HG02973 (cell line): ENCODE data around the gene AK5.

ENCODE experiments used
- ATAC-seq: cut with Tn5 transposase; IDR thresholded peaks from one replicate; pipeline ENCODE4 v1.9.1; 2021; ENCODE audit warnings: moderate library complexity; ENCODE audit not compliant: unreplicated experiment

The AK5 gene

GRCh38 chr1:77433934-77434333 lies 152.1 kb downstream of the AK5 start:
- no peak for ATAC-seq

- no peak for ATAC-seq
Measured at GRCh38 chr1:77434967-77435366, 153.1 kb downstream of the AK5 start.

- ATAC-seq, result no peak
Measured at GRCh38 chr1:77438236-77438913, 156.6 kb downstream of the AK5 start.

GRCh38 chr1:77446841-77447555 lies 165.2 kb downstream of the AK5 start:
- ATAC-seq, result no peak

GRCh38 chr1:77447669-77448068 lies 165.8 kb downstream of the AK5 start:
- ATAC-seq, result no peak

GRCh38 chr1:77459881-77460280 lies 178.1 kb downstream of the AK5 start:
- no peak for ATAC-seq

GRCh38 chr1:77461691-77462090 lies 179.9 kb downstream of the AK5 start:
- ATAC-seq, result no peak

- no peak for ATAC-seq
Measured at GRCh38 chr1:77463216-77463615, 181.4 kb downstream of the AK5 start.

GRCh38 chr1:77465139-77465538 lies 183.3 kb downstream of the AK5 start:
- ATAC-seq, result no peak

- no peak for ATAC-seq
Measured at GRCh38 chr1:77465922-77466321, 184.1 kb downstream of the AK5 start.

- no peak for ATAC-seq
Measured at GRCh38 chr1:77467021-77467595, 185.3 kb downstream of the AK5 start.

- ATAC-seq, result no peak
Measured at GRCh38 chr1:77467741-77468140, 185.9 kb downstream of the AK5 start.

GRCh38 chr1:77468257-77468948 lies 186.6 kb downstream of the AK5 start:
- no peak for ATAC-seq

- no peak for ATAC-seq
Measured at GRCh38 chr1:77468949-77469710, 187.3 kb downstream of the AK5 start.

- ATAC-seq, result no peak
Measured at GRCh38 chr1:77471691-77472090, 189.9 kb downstream of the AK5 start.

- ATAC-seq, result no peak
Measured at GRCh38 chr1:77473690-77474089, 191.9 kb downstream of the AK5 start.

GRCh38 chr1:77475641-77476040 lies 193.8 kb downstream of the AK5 start:
- ATAC-seq, result no peak

- ATAC-seq, result no peak
Measured at GRCh38 chr1:77476475-77476874, 194.7 kb downstream of the AK5 start.

GRCh38 chr1:77484334-77484733 lies 202.5 kb downstream of the AK5 start:
- no peak for ATAC-seq

- no peak for ATAC-seq
Measured at GRCh38 chr1:77484926-77485325, 203.1 kb downstream of the AK5 start.

- no peak for ATAC-seq
Measured at GRCh38 chr1:77487631-77488030, 205.8 kb downstream of the AK5 start.
